Measurements from ENCODE around the gene ARFGAP2.
A peak's percentile ranks its signal among the peaks of the same experiment; 100 is the strongest.
"Not testable (repeated sequence)": the region's sequence is repeated elsewhere in the genome, so short reads cannot be mapped to it uniquely, and the experiment has no call there.

ARFGAP2 gene

DNA sequence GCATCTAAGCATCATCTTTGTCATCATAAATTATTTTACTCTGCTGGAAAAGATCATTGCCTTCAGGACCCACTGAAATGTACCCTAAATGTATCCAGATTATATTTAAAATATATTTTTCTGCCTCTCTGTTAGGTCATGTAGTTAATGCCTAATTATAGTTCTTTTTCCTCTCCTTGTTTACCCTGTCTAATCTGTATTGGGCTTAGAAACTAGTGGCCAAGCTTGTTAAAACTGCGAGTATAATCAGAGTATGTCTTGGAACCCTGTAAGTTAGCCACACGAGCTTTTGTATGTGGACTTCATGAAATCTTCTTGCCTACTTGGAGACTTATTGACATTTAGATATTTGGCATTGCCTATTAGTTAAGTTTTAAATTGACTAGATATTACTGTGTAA is 55.6 kb downstream of the ARFGAP2 start:
- H3K36me3 ChIP-seq (replicated peaks), result no peaks in the 10 kb centered on the region
- H3K4me1 ChIP-seq, result peaks cover 3% of the 10 kb centered on the region
- no peak for DNase-seq (ENCODE audit: low spot score in 2 of 2)
- H3K9me3 ChIP-seq, result no peaks in the 10 kb centered on the region
- no peak overlapping the region for H3K4me3 ChIP-seq
- no peaks in the 10 kb centered on the region for H3K27me3 ChIP-seq (ENCODE audit: low read depth)
- in situ Hi-C loops (cut with MboI; ENCODE audit: low sequenced_read_pairs), result no loop called here

DNA sequence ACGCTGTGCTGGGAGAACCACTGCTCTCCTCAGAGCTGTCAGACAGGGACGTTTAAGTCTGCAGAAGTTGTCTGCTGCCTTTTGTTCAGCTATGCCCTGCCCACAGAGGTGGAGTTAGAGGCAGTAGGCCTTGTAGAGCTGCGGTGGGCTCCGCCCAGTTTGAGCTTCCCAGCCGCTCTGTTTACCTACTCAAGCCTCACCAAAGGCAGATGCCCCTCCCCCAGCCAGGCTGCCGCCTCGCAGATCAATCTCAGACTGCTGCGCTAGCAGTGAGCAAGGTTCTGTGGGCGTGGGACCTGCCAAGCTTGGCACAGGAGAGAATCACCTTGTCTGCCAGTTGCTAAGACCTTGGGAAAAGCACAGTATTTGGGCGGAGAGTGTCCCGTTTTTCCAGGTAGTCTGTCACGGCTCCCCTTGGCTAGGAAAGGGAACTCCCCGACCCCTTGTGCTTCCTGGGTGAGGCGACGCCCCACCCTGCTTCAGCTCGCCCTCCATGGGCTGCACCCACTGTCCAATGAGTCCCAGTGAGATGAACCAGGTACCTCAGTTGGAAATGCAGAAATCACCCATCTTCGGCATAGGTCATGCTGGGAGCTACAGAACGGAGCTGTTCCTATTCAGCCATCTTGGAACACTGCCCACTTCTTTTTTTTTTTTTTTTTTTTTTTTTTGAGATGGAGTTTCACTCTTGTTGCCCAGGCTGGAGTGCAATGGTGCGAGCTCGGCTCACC is 57.6 kb downstream of the ARFGAP2 start:
- DNase-seq (ENCODE audit: low spot score in 2 of 2), result peak; percentile 70 to 94

More for the DNA sequence above, 57.6 kb downstream of the ARFGAP2 start:
- peak overlapping the region; percentile 5 for H3K4me3 ChIP-seq
- H3K4me1 ChIP-seq; in situ Hi-C loops (cut with MboI; ENCODE audit: low sequenced_read_pairs); H3K36me3 ChIP-seq (replicated peaks); H3K9me3 ChIP-seq; H3K27me3 ChIP-seq (ENCODE audit: low read depth): not testable (repeated sequence)
